Activated CD4-positive, alpha-beta T cell treated with anti-CD3 and anti-CD28 coated beads, Interleukin-2, amount 50 U/mL, for 4 hours (primary cell): Measurements from ENCODE around the gene WDR20.

Source experiments
- DNase-seq, 2 experiments: peaks; one replicate each; pipeline ENCODE4 v3.0.0-alpha.2; 2020

Gene WDR20

DNA sequence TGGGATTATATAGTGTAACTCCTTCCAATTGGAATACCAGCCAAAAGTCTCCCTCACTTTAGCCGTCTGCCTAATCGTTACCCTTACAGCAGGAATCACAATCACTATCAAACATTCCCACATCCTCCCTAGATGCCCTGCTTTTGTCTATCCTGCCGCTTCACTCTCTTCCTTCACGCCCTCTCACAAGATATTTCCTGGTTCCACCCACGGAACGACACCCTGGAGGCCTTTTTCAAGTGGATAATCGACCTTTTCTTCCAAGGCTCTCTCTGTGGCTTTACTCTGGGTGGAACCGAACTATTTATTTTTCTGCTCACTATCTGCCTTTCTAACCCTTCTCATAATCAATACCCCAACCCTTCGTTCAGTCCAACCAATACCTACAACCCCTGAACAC, 106.4 kb downstream of the WDR20 start:
- no peak for DNase-seq

GRCh38 chr14:102248121-102248520, 108.4 kb downstream of the WDR20 start:
- no peak for DNase-seq

DNA sequence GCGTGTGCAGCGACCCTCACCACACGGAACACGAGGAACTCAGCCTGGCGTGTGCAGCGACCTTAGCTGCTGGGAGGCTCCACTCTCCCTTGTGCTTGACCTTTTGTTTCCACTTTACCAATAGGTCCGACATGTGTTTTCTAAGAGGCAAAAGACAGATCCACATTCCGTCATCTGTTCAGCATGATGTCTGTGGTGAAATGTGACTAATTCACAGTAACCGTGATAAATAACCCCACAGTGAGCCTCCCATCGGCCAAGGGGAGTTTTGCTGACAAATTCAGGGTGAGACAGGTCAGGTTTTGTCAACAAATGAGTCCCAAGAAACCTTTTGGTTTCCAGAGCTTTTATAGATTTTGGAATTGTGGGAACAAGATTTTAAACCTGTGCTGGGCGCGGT, 109.3 kb downstream of the WDR20 start:
- DNase-seq = no peak

DNA sequence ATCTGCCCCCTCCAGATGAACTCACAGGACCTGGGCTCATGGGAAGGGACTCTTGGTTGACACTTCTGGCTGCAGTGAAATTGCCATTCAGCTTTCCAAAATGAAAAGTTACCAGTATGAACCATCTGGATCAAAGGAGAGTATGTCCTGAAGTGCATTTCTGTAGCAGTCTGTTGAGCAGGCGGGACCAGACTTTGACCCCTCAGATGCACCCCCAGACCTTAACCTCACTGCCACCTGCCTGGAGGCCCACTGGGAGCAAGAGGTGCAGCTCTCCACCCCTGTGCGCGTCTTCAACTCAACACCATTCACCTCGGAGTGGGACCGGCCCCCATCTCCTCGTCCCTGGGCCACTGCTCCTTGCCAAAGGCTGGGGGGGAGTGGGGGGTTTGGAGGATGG, 110.3 kb downstream of the WDR20 start:
- no peak for DNase-seq

GRCh38 chr14:102250636-102251035, 110.9 kb downstream of the WDR20 start:
- no peak for DNase-seq

DNA sequence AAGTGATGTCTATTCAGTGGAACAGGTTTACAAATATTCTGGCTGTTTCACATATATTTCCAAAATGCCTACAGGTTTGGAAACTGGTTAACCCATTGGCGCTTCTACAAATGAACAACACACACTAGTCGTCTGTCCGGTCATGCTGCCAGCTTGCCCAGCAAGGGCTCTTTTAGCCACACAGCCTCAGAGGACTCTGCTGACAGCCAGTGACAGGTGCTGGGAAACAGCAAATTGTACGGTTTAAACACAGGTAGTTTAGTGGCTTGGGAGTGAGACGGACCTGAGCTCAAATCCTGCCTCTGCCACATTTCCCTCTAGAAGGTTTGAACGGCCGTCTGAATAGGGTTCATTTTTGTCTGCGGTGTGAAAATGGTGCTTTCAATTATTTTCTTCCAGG, 111.5 kb downstream of the WDR20 start:
- no peak for DNase-seq

DNA sequence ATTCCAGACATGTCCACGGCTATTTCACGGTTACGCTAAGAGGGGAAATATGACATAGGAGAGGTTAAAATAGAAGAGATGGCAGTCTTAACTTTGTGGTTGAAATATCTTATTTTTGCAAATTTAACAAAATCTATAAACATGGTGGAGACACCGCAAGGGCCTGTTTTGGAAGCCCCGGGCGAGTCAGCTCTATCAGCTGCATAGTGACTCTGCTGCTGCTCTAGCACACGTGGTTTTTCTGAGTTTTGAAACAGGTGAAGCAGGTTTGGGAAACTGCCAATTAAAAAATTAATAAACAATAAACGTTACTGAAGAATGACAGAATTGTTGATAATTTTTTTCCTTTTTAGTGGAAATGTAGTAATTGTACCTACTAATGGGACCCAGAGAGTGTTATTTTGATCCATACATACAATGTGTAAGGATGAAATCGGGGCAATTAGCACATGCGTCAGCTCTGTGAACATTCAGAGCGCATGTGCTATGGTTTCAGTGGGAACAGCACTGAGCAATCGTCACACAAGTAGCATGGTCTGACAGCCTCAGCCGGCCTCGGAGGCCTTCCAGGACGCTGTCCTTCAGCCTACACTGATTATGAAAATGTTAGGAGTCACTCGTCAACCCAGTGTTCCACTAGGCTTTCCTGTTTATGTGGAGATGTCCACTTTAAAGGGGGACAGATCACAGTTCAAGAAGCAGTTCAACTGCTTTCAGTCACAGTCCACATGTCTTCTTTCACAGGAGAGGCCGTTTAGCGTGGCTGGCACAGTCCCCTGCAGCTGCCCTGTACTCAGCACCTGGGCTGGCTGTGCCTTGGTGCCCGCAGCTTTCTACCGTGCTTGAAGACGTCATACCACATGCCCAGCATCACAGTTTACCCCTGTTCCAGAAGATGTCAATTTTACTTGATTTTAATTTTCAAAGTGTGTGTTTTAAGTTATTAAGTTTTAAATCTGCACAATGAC, 113.4 kb downstream of the WDR20 start:
- no peak for DNase-seq

DNA sequence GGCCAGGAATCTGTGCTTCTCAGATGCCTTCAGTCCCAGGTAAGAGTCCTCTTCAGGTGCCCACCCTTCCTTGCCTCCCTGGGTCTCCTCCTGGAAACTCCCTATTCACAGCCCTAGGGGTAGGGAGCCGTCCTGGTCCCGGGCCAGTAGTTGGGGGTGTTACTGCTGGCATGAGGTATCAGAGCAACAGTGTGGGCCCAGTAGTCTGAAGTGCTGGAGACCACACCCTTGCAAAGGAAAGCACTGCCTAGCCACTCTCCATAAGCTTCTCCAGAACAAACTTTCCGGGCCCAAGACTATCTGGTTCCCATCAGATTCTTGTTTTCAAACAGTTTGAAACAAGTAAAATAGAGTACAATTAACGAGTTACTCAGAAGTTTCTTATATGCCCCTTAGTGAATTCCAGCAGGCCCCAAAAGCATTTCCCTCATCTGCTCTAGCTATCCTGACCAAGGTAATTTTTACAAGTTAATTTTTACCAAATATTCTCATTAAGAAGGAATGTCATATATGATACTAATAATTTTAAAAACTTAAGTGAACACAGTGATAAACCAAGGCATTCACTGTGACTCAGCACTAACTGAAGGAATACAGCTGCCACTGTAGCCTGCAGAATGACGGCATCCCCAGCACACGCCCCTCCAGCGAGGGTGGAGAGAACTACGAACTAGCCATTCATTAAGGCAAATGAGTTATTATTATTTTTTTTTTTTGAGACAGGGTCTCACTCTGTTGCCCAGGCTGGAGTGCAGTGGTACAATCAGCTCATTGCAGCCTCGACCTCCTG, 115.9 kb downstream of the WDR20 start:
- no peak for DNase-seq

DNA sequence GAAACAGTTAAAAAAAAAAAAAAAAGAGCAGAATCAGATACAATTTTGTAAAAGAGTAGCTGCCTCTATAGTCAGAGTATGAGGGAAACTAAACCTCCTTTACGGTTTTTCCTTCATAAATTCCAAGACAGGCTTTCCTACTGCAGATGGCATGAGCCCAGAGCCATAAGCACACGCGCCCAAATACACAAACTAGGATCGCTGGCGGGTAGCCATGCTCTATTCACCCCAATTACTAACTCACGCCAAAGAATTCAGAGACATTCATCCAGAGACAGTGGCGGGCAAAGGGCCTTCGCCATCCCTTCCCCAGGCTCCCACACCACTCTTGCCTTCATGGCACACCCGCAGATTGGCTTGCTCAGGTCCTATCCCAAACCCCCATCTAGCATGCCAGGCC, 117.0 kb downstream of the WDR20 start:
- no peak for DNase-seq

DNA sequence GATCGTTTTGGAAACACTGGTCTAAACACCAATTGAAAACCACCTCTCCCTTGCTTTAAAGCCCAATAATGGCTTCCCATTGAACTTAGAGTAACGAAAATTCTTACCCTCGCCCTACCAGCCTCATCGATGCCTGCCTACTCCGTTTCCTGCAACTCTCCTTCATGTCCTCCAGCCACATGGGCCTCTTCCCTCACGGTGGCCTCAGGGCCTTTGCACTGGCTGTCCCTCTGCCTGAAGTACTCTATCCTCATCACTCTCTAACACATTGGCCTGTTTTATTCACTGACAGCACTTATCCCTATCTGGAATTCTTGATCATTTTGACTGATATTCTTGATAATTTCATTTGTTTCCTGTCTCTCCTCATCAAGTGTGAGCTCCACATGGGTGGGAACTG, 118.4 kb downstream of the WDR20 start:
- DNase-seq = no peak
